SJCRH30 (cell line): ENCODE results near the gene MEX3C. TPM values are rescaled to one million over a fixed set of nuclear protein-coding genes. Genes with fewer than 3 reads are reported as not detected.

Experiments used
- DNase-seq, 2 experiments: peaks; one replicate each; pipeline ENCODE4 v3.0.0-alpha.2; 2015 to 2020
- H3K27ac ChIP-seq: fragments of 250-450 bp; sonication (Bioruptor Pico); 2 replicates; pipeline ENCODE4 v1.5.1; 2020; ENCODE audit warnings: mild to moderate bottlenecking, moderate library complexity
- H3K27me3 ChIP-seq: fragments of 250-450 bp; sonication (Bioruptor Pico); 2 replicates; pipeline ENCODE4 v1.5.1; 2020; ENCODE audit warnings: mild to moderate bottlenecking, moderate library complexity
- H3K36me3 ChIP-seq: fragments of 250-450 bp; sonication (Bioruptor Pico); 2 replicates; pipeline ENCODE4 v1.5.1; 2020; ENCODE audit warnings: mild to moderate bottlenecking, moderate library complexity
- H3K4me1 ChIP-seq: fragments of 250-450 bp; sonication (Bioruptor Pico); 2 replicates; pipeline ENCODE4 v1.5.1; 2020; ENCODE audit warnings: mild to moderate bottlenecking, moderate library complexity
- H3K4me3 ChIP-seq: fragments of 250-450 bp; sonication (Bioruptor Pico); 2 replicates; pipeline ENCODE4 v1.5.1; 2020; ENCODE audit warnings: mild to moderate bottlenecking, moderate library complexity
- H3K9me3 ChIP-seq: fragments of 250-450 bp; sonication (Bioruptor Pico); replicated peaks from 2 replicates; pipeline ENCODE4 v1.5.1; 2020; ENCODE audit warnings: mild to moderate bottlenecking, moderate library complexity
- total RNA-seq: library from RNA; depleted of rRNA; stranded (reverse); fragments of >200 nt; shearing (Covaris generic); gene quantifications from 2 replicates; pipeline ENCODE4 v1.2.3, GENCODE V29; 2014

The MEX3C gene
- total RNA-seq, 1 experiment from 2014 or later = 68.4 TPM

GRCh38 chr18:51151568-51152511, 45.6 kb downstream of the MEX3C start:
- DNase-seq = no peak
- H3K36me3 ChIP-seq = no peaks in the 10 kb centered on the region

GRCh38 chr18:51151185-51151567, 46.3 kb downstream of the MEX3C start:
- Histone ChIP-seq H3K9me3 (no peaks in the 10 kb centered on the region), H3K4me3 (no peak overlapping the region), H3K4me1 (peaks cover 12% of the 10 kb centered on the region; the same call in 1 of the 2 replicates), H3K27ac (no peak overlapping the region), H3K36me3 (no peaks in the 10 kb centered on the region), H3K27me3 (no peaks in the 10 kb centered on the region)
- DNase-seq = no peak

More at GRCh38 chr18:51151568-51152511, 45.6 kb downstream of the MEX3C start:
- H3K9me3 ChIP-seq = no peaks in the 10 kb centered on the region
- no peaks in the 10 kb centered on the region for H3K27me3 ChIP-seq
- peaks cover 12% of the 10 kb centered on the region; the same call in 1 of the 2 replicates for H3K4me1 ChIP-seq
- H3K27ac ChIP-seq = no peak overlapping the region
- no peak overlapping the region for H3K4me3 ChIP-seq

GRCh38 chr18:51150113-51150700, 47.3 kb downstream of the MEX3C start:
- no peak for DNase-seq
- Histone ChIP-seq H3K9me3 (no peaks in the 10 kb centered on the region), H3K27me3 (no peaks in the 10 kb centered on the region), H3K4me1 (peaks cover 6% of the 10 kb centered on the region; the same call in 1 of the 2 replicates), H3K36me3 (no peaks in the 10 kb centered on the region), H3K27ac (no peak overlapping the region), H3K4me3 (no peak overlapping the region)

- Histone ChIP-seq H3K27me3 (no peaks in the 10 kb centered on the region), H3K9me3 (no peaks in the 10 kb centered on the region), H3K4me1 (peaks cover under 1% of the 10 kb centered on the region; the same call in 1 of the 2 replicates), H3K36me3 (no peaks in the 10 kb centered on the region), H3K4me3 (no peak overlapping the region), H3K27ac (no peak overlapping the region)
- no peak for DNase-seq
Measured at GRCh38 chr18:51149670-51150069, 47.8 kb downstream of the MEX3C start.

- Histone ChIP-seq H3K27ac (no peak overlapping the region), H3K27me3 (no peaks in the 10 kb centered on the region), H3K4me1 (no peaks in the 10 kb centered on the region), H3K4me3 (no peak overlapping the region), H3K9me3 (no peaks in the 10 kb centered on the region), H3K36me3 (no peaks in the 10 kb centered on the region)
- DNase-seq = no peak
Measured at GRCh38 chr18:51146909-51147308, 50.6 kb downstream of the MEX3C start.

GRCh38 chr18:51138936-51139335, 58.5 kb downstream of the MEX3C start:
- no peak for DNase-seq

GRCh38 chr18:51137891-51138290, 59.6 kb downstream of the MEX3C start:
- H3K27me3 ChIP-seq = no peaks in the 10 kb centered on the region
- no peaks in the 10 kb centered on the region for H3K9me3 ChIP-seq
- DNase-seq = no peak
- no peaks in the 10 kb centered on the region for H3K36me3 ChIP-seq
- H3K4me1 ChIP-seq = no peaks in the 10 kb centered on the region
- no peak overlapping the region for H3K27ac ChIP-seq
- no peak overlapping the region for H3K4me3 ChIP-seq

More at GRCh38 chr18:51138936-51139335, 58.5 kb downstream of the MEX3C start:
- H3K36me3 ChIP-seq = no peaks in the 10 kb centered on the region
- H3K27ac ChIP-seq = no peak overlapping the region
- no peaks in the 10 kb centered on the region for H3K27me3 ChIP-seq
- H3K4me3 ChIP-seq = no peak overlapping the region
- H3K9me3 ChIP-seq = no peaks in the 10 kb centered on the region
- no peaks in the 10 kb centered on the region for H3K4me1 ChIP-seq

- Histone ChIP-seq H3K27ac (no peak overlapping the region), H3K4me3 (no peak overlapping the region), H3K4me1 (no peaks in the 10 kb centered on the region), H3K9me3 (no peaks in the 10 kb centered on the region), H3K36me3 (no peaks in the 10 kb centered on the region), H3K27me3 (no peaks in the 10 kb centered on the region)
- no peak for DNase-seq
Measured at GRCh38 chr18:51137026-51137729, 60.3 kb downstream of the MEX3C start.

GRCh38 chr18:51135795-51136194, 61.7 kb downstream of the MEX3C start:
- no peaks in the 10 kb centered on the region for H3K36me3 ChIP-seq
- H3K9me3 ChIP-seq = no peaks in the 10 kb centered on the region
- H3K4me3 ChIP-seq = no peak overlapping the region
- no peaks in the 10 kb centered on the region for H3K4me1 ChIP-seq
- no peak for DNase-seq
- no peak overlapping the region for H3K27ac ChIP-seq
- no peaks in the 10 kb centered on the region for H3K27me3 ChIP-seq

- H3K4me1 ChIP-seq = no peaks in the 10 kb centered on the region
- H3K27ac ChIP-seq = no peak overlapping the region
- H3K9me3 ChIP-seq = no peaks in the 10 kb centered on the region
- no peak for DNase-seq
- H3K4me3 ChIP-seq = no peak overlapping the region
- no peaks in the 10 kb centered on the region for H3K36me3 ChIP-seq
- H3K27me3 ChIP-seq = no peaks in the 10 kb centered on the region
Measured at GRCh38 chr18:51135364-51135763, 62.1 kb downstream of the MEX3C start.

- Histone ChIP-seq H3K27ac (no peak overlapping the region), H3K4me1 (no peaks in the 10 kb centered on the region), H3K27me3 (no peaks in the 10 kb centered on the region), H3K9me3 (no peaks in the 10 kb centered on the region), H3K36me3 (no peaks in the 10 kb centered on the region), H3K4me3 (no peak overlapping the region)
- no peak for DNase-seq
Measured at GRCh38 chr18:51134721-51135120, 62.8 kb downstream of the MEX3C start.

- DNase-seq = no peak
- H3K9me3 ChIP-seq = no peaks in the 10 kb centered on the region
- no peak overlapping the region for H3K4me3 ChIP-seq
- no peaks in the 10 kb centered on the region for H3K27me3 ChIP-seq
- H3K4me1 ChIP-seq = no peaks in the 10 kb centered on the region
- H3K27ac ChIP-seq = no peak overlapping the region
- no peaks in the 10 kb centered on the region for H3K36me3 ChIP-seq
Measured at GRCh38 chr18:51133580-51134160, 63.8 kb downstream of the MEX3C start.

- no peaks in the 10 kb centered on the region for H3K27me3 ChIP-seq
- no peak overlapping the region for H3K4me3 ChIP-seq
- no peak overlapping the region for H3K27ac ChIP-seq
- H3K9me3 ChIP-seq = no peaks in the 10 kb centered on the region
- no peaks in the 10 kb centered on the region for H3K36me3 ChIP-seq
- no peaks in the 10 kb centered on the region for H3K4me1 ChIP-seq
- DNase-seq = no peak
Measured at GRCh38 chr18:51132256-51132935, 65.1 kb downstream of the MEX3C start.

GRCh38 chr18:51128533-51128932, 68.9 kb downstream of the MEX3C start:
- DNase-seq = no peak
- H3K4me3 ChIP-seq = no peak overlapping the region
- no peaks in the 10 kb centered on the region for H3K36me3 ChIP-seq
- no peak overlapping the region for H3K27ac ChIP-seq
- H3K9me3 ChIP-seq = no peaks in the 10 kb centered on the region
- H3K4me1 ChIP-seq = no peaks in the 10 kb centered on the region
- no peaks in the 10 kb centered on the region for H3K27me3 ChIP-seq
